ENCODE results near the gene SPOCK1. TPM values are rescaled to one million over a fixed set of nuclear protein-coding genes. Genes with fewer than 3 reads are reported as not detected.

SPOCK1 gene
- total RNA-seq, 1 donor from 2014 or later: 3.7 TPM

- Histone ChIP-seq H3K27ac (ENCODE audit: low read depth, low read length) (no peak overlapping the region), H3K9me3 (ENCODE audit: control insufficient read depth in 3 of 3, low read length in 3 of 3) (no peaks in the 10 kb centered on the region), H3K9ac (ENCODE audit: low read depth in 1 of 3, low read length in 3 of 3) (no peak overlapping the region), H3K27me3 (ENCODE audit: control insufficient read depth in 3 of 3, insufficient read depth in 3 of 3, low read length in 3 of 3) (no peaks in the 10 kb centered on the region), H3K4me3 (ENCODE audit: low read length in 3 of 3) (no peak overlapping the region), H3K4me1 (ENCODE audit: control insufficient read depth in 3 of 3, insufficient read depth in 3 of 3, low read length in 3 of 3) (peaks cover 0 to 6% (median 2%) of the 10 kb centered on the region in 3 donors), H3K36me3 (ENCODE audit: control insufficient read depth in 3 of 3, insufficient read depth in 3 of 3, low read length in 3 of 3) (no peaks in the 10 kb centered on the region)
These were observed 357.3 kb downstream of the SPOCK1 start for GRCh38 chr5:137141779-137142178.

GRCh38 chr5:137136991-137137632 lies 362.0 kb downstream of the SPOCK1 start:
- Histone ChIP-seq H3K4me1 (ENCODE audit: control insufficient read depth in 3 of 3, insufficient read depth in 3 of 3, low read length in 3 of 3) (peaks cover 0 to 1% (median 0%) of the 10 kb centered on the region in 3 donors), H3K9me3 (ENCODE audit: control insufficient read depth in 3 of 3, low read length in 3 of 3) (no peaks in the 10 kb centered on the region), H3K4me3 (ENCODE audit: low read length in 3 of 3) (no peak overlapping the region), H3K9ac (ENCODE audit: low read depth in 1 of 3, low read length in 3 of 3) (no peak overlapping the region), H3K27me3 (ENCODE audit: control insufficient read depth in 3 of 3, insufficient read depth in 3 of 3, low read length in 3 of 3) (no peaks in the 10 kb centered on the region), H3K36me3 (ENCODE audit: control insufficient read depth in 3 of 3, insufficient read depth in 3 of 3, low read length in 3 of 3) (no peaks in the 10 kb centered on the region), H3K27ac (ENCODE audit: low read depth, low read length) (no peak overlapping the region)

DNA sequence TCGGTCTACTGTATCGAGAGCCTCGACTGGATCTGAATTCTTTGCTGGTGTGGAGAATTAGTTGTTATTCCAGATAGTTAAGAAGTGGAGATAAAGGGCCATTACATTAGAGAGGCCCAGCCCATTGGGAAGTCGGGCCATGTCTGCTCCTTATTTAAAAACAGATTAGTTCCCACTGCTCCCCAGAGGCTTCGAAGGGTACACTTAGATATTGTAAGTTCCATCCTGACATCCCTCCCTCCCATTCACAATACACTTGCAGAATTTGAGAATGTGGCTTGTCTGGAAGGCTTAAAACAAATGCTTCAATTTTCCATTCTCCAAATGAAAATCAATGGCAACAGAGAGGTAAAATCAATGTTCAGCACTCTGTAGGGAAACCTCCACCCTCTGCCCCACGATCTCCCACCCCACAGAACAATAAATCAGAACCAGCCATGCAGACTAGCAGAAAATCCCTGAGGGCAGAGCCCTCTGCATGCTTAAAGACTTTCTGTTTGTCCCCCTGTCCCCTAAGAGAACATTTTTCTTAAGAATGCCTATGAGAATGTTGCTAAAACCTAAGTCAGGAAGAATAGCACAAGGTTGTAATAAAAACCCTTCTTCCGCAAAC lies 364.1 kb downstream of the SPOCK1 start:
- no peaks in the 10 kb centered on the region for H3K4me1 ChIP-seq (ENCODE audit: control insufficient read depth in 3 of 3, insufficient read depth in 3 of 3, low read length in 3 of 3)
- no peaks in the 10 kb centered on the region for H3K27me3 ChIP-seq (ENCODE audit: control insufficient read depth in 3 of 3, insufficient read depth in 3 of 3, low read length in 3 of 3)
- H3K4me3 ChIP-seq (ENCODE audit: low read length in 3 of 3): no peak overlapping the region
- no peaks in the 10 kb centered on the region for H3K36me3 ChIP-seq (ENCODE audit: control insufficient read depth in 3 of 3, insufficient read depth in 3 of 3, low read length in 3 of 3)
- H3K9ac ChIP-seq (ENCODE audit: low read depth in 1 of 3, low read length in 3 of 3): no peak overlapping the region
- H3K27ac ChIP-seq (ENCODE audit: low read depth, low read length): no peak overlapping the region
- no peaks in the 10 kb centered on the region for H3K9me3 ChIP-seq (ENCODE audit: control insufficient read depth in 3 of 3, low read length in 3 of 3)

DNA sequence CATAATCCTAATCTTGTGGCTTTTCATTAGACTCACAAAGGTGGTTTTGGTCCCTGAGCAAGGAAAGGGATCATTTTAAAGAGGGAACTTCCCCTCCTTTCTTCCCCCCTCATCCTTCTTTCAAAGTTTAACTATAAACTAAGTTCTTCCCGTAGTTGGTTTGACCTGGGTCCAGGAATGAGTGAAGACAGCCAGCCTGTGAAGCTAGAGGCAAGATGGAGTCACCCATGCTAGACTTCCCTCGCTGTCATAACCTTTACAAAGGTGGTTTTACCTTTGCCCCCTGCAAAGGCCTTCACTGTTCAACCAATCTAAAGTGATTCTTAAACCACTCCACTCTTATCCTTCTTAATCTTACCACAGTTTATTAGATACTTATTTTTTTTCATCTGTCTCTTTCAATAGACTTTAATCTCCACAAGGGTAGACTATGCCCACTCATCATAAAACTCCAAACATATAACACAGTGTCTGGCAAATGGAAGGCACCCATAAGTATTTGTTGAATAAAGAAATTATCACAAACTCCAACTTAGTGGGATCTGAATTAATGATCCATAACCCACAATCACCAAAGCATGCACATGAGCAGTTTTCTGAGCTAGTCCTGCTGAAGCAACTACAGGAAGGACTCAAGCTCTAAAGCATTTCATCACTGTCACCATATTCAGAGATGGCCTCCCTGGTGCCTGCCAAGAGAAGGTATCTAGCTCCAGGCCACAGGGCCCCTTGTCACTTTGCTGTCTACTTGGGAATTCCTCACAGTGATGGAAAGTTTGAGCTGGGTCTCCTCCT lies 369.0 kb downstream of the SPOCK1 start:
- Histone ChIP-seq H3K36me3 (ENCODE audit: control insufficient read depth in 3 of 3, insufficient read depth in 3 of 3, low read length in 3 of 3) (no peaks in the 10 kb centered on the region), H3K9me3 (ENCODE audit: control insufficient read depth in 3 of 3, low read length in 3 of 3) (no peaks in the 10 kb centered on the region), H3K4me3 (ENCODE audit: low read length in 3 of 3) (no peak overlapping the region), H3K9ac (ENCODE audit: low read depth in 1 of 3, low read length in 3 of 3) (no peak overlapping the region), H3K4me1 (ENCODE audit: control insufficient read depth in 3 of 3, insufficient read depth in 3 of 3, low read length in 3 of 3) (no peaks in the 10 kb centered on the region), H3K27me3 (ENCODE audit: control insufficient read depth in 3 of 3, insufficient read depth in 3 of 3, low read length in 3 of 3) (no peaks in the 10 kb centered on the region), H3K27ac (ENCODE audit: low read depth, low read length) (no peak overlapping the region)

GRCh38 chr5:137128012-137128411 lies 371.1 kb downstream of the SPOCK1 start:
- Histone ChIP-seq H3K27me3 (ENCODE audit: control insufficient read depth in 3 of 3, insufficient read depth in 3 of 3, low read length in 3 of 3) (no peaks in the 10 kb centered on the region), H3K9me3 (ENCODE audit: control insufficient read depth in 3 of 3, low read length in 3 of 3) (no peaks in the 10 kb centered on the region), H3K9ac (ENCODE audit: low read depth in 1 of 3, low read length in 3 of 3) (no peak overlapping the region), H3K36me3 (ENCODE audit: control insufficient read depth in 3 of 3, insufficient read depth in 3 of 3, low read length in 3 of 3) (no peaks in the 10 kb centered on the region), H3K4me1 (ENCODE audit: control insufficient read depth in 3 of 3, insufficient read depth in 3 of 3, low read length in 3 of 3) (no peaks in the 10 kb centered on the region), H3K27ac (ENCODE audit: low read depth, low read length) (no peak overlapping the region), H3K4me3 (ENCODE audit: low read length in 3 of 3) (no peak overlapping the region)

DNA sequence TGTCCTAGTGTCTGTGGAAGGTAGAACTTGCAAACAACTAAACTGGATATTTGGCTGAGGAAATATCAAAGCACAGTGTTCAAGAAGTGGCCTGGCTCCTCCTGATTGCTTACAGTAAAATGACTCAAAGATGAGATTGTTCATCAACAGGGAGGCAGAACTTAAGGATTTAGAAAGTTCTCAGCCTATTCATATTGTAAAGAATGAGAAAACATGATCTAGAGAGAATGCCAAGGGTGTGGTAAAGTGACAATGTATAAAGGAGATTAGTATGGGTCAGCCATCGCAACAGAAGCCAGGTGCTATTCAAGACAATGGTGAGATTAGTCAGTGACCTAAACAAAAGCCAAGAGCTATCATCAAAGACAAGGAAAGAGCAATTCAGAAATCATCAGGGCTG lies 372.3 kb downstream of the SPOCK1 start:
- H3K27me3 ChIP-seq (ENCODE audit: control insufficient read depth in 3 of 3, insufficient read depth in 3 of 3, low read length in 3 of 3): no peaks in the 10 kb centered on the region
- H3K4me1 ChIP-seq (ENCODE audit: control insufficient read depth in 3 of 3, insufficient read depth in 3 of 3, low read length in 3 of 3): no peaks in the 10 kb centered on the region
- no peak overlapping the region for H3K27ac ChIP-seq (ENCODE audit: low read depth, low read length)
- no peak overlapping the region for H3K4me3 ChIP-seq (ENCODE audit: low read length in 3 of 3)
- no peaks in the 10 kb centered on the region for H3K9me3 ChIP-seq (ENCODE audit: control insufficient read depth in 3 of 3, low read length in 3 of 3)
- H3K9ac ChIP-seq (ENCODE audit: low read depth in 1 of 3, low read length in 3 of 3): no peak overlapping the region
- H3K36me3 ChIP-seq (ENCODE audit: control insufficient read depth in 3 of 3, insufficient read depth in 3 of 3, low read length in 3 of 3): no peaks in the 10 kb centered on the region

DNA sequence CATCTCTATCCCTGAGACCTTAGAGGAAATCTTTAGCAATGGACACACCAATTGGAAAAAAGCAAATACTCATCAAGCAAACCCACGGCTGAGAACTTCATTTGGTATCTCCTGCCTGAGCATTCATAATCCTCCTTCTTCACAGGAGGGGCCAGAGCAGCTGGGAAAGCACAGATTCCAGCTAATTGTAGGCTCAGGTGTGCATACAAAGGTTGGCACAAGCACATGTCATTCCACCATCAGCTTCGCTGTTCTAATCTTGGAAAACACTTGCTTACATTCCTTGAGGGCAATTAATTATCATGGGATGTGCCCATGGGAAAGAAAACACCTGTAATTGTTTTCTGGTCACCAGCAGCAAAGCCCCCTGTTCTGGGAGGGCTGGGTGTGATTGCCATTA lies 376.6 kb downstream of the SPOCK1 start:
- no peak overlapping the region for H3K9ac ChIP-seq (ENCODE audit: low read depth in 1 of 3, low read length in 3 of 3)
- no peak overlapping the region for H3K4me3 ChIP-seq (ENCODE audit: low read length in 3 of 3)
- H3K36me3 ChIP-seq (ENCODE audit: control insufficient read depth in 3 of 3, insufficient read depth in 3 of 3, low read length in 3 of 3): no peaks in the 10 kb centered on the region
- no peaks in the 10 kb centered on the region for H3K9me3 ChIP-seq (ENCODE audit: control insufficient read depth in 3 of 3, low read length in 3 of 3)
- H3K27me3 ChIP-seq (ENCODE audit: control insufficient read depth in 3 of 3, insufficient read depth in 3 of 3, low read length in 3 of 3): no peaks in the 10 kb centered on the region
- H3K27ac ChIP-seq (ENCODE audit: low read depth, low read length): no peak overlapping the region
- no peaks in the 10 kb centered on the region for H3K4me1 ChIP-seq (ENCODE audit: control insufficient read depth in 3 of 3, insufficient read depth in 3 of 3, low read length in 3 of 3)

- H3K4me3 ChIP-seq (ENCODE audit: low read length in 3 of 3): no peak overlapping the region
- H3K36me3 ChIP-seq (ENCODE audit: control insufficient read depth in 3 of 3, insufficient read depth in 3 of 3, low read length in 3 of 3): no peaks in the 10 kb centered on the region
- H3K4me1 ChIP-seq (ENCODE audit: control insufficient read depth in 3 of 3, insufficient read depth in 3 of 3, low read length in 3 of 3): no peaks in the 10 kb centered on the region
- no peaks in the 10 kb centered on the region for H3K9me3 ChIP-seq (ENCODE audit: control insufficient read depth in 3 of 3, low read length in 3 of 3)
- H3K27ac ChIP-seq (ENCODE audit: low read depth, low read length): no peak overlapping the region
- H3K9ac ChIP-seq (ENCODE audit: low read depth in 1 of 3, low read length in 3 of 3): no peak overlapping the region
- H3K27me3 ChIP-seq (ENCODE audit: control insufficient read depth in 3 of 3, insufficient read depth in 3 of 3, low read length in 3 of 3): no peaks in the 10 kb centered on the region
These were observed 377.1 kb downstream of the SPOCK1 start for GRCh38 chr5:137122075-137122474.

DNA sequence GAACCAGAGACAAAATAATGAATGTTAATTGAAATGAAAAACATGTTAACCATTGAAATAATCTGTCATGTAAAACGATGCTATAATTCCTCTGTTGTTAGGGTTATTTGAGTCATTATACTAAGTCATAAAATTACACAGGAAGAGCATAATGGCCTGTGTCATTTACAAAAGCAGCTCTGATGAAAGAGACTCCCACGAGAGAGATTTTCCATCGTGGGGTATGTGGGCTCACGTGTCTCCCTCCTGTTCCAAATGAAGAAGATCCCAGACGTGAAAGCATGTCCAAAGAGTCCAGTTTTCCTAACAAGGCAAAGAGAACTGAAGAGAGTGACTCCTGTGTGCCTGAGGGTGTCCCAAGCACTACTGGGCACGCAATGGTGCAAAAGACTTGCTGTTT lies 379.8 kb downstream of the SPOCK1 start:
- Histone ChIP-seq H3K9ac (ENCODE audit: low read depth in 1 of 3, low read length in 3 of 3) (no peak overlapping the region), H3K4me3 (ENCODE audit: low read length in 3 of 3) (no peak overlapping the region), H3K9me3 (ENCODE audit: control insufficient read depth in 3 of 3, low read length in 3 of 3) (no peaks in the 10 kb centered on the region), H3K27me3 (ENCODE audit: control insufficient read depth in 3 of 3, insufficient read depth in 3 of 3, low read length in 3 of 3) (peaks cover 0 to 2% (median 0%) of the 10 kb centered on the region in 3 donors), H3K4me1 (ENCODE audit: control insufficient read depth in 3 of 3, insufficient read depth in 3 of 3, low read length in 3 of 3) (no peaks in the 10 kb centered on the region), H3K36me3 (ENCODE audit: control insufficient read depth in 3 of 3, insufficient read depth in 3 of 3, low read length in 3 of 3) (no peaks in the 10 kb centered on the region), H3K27ac (ENCODE audit: low read depth, low read length) (no peak overlapping the region)

DNA sequence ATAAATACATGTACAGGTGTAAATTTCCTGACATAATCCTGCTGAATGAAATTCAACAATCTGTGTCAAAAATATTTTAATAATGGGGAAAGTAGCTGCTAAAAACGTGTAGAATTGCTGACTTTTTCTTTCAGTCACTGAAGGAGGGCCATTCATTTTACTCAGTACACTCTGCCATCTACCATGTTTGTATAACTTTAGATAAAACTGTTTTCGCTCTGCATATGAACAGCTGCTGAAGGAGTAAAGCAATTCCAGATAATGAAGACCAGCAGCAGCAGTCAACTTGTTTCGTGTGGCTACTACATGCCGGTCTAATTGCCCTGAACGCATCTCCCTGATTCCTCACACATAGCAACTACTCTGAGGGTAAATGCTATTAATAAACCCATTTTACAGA lies 380.5 kb downstream of the SPOCK1 start:
- H3K4me1 ChIP-seq (ENCODE audit: control insufficient read depth in 3 of 3, insufficient read depth in 3 of 3, low read length in 3 of 3): no peaks in the 10 kb centered on the region
- H3K9ac ChIP-seq (ENCODE audit: low read depth in 1 of 3, low read length in 3 of 3): no peak overlapping the region
- peaks cover 0 to 2% (median 0%) of the 10 kb centered on the region in 3 donors for H3K27me3 ChIP-seq (ENCODE audit: control insufficient read depth in 3 of 3, insufficient read depth in 3 of 3, low read length in 3 of 3)
- no peak overlapping the region for H3K4me3 ChIP-seq (ENCODE audit: low read length in 3 of 3)
- H3K9me3 ChIP-seq (ENCODE audit: control insufficient read depth in 3 of 3, low read length in 3 of 3): no peaks in the 10 kb centered on the region
- no peak overlapping the region for H3K27ac ChIP-seq (ENCODE audit: low read depth, low read length)
- no peaks in the 10 kb centered on the region for H3K36me3 ChIP-seq (ENCODE audit: control insufficient read depth in 3 of 3, insufficient read depth in 3 of 3, low read length in 3 of 3)
